Hepatocyte (in vitro differentiated cells): ENCODE results near the gene DLG2. TPM values are rescaled to one million over a fixed set of nuclear protein-coding genes. Genes with fewer than 3 reads are reported as not detected.

Experiments used
- DNase-seq: peaks from one replicate; pipeline ENCODE4 v3.0.0-alpha.2; 2016; ENCODE audit warnings: low spot score
- H2AFZ ChIP-seq: fragments of 200-600 bp; sonication (generic); 2 replicates; pipeline ENCODE4 v1.6.0; 2016; ENCODE audit warnings: antibody characterized with exemption, mild to moderate bottlenecking
- H3K27ac ChIP-seq: fragments of 200-600 bp; sonication (generic); 2 replicates; pipeline ENCODE4 v1.5.1; 2016; ENCODE audit warnings: mild to moderate bottlenecking
- H3K27me3 ChIP-seq: fragments of 200-600 bp; sonication (generic); 2 replicates; pipeline ENCODE4 v1.6.1; 2016
- H3K36me3 ChIP-seq: fragments of 200-600 bp; sonication (generic); replicated peaks from 2 replicates; pipeline ENCODE4 v1.5.1; 2016; ENCODE audit warnings: low read depth; ENCODE audit not compliant: insufficient read depth
- H3K4me1 ChIP-seq: fragments of 200-600 bp; sonication (generic); 2 replicates; pipeline ENCODE4 v1.5.1; 2016; ENCODE audit warnings: mild to moderate bottlenecking, moderate library complexity; ENCODE audit not compliant: insufficient read depth
- H3K4me2 ChIP-seq: fragments of 200-600 bp; sonication (generic); 2 replicates; pipeline ENCODE4 v1.6.0; 2016
- H3K4me3 ChIP-seq: fragments of 200-600 bp; sonication (generic); 2 replicates; pipeline ENCODE4 v1.5.1; 2016; ENCODE audit warnings: mild to moderate bottlenecking
- H3K79me2 ChIP-seq: fragments of 200-600 bp; sonication (generic); 2 replicates; pipeline ENCODE4 v1.6.0; 2017; ENCODE audit warnings: mild to moderate bottlenecking
- H3K9me2 ChIP-seq: fragments of 200-600 bp; sonication (generic); replicated peaks from 2 replicates; pipeline ENCODE4 v1.6.0; 2017; ENCODE audit warnings: mild to moderate bottlenecking; ENCODE audit not compliant: insufficient read depth
- H3K9me3 ChIP-seq: fragments of 200-600 bp; sonication (generic); 2 replicates; pipeline ENCODE4 v1.5.1; 2016; ENCODE audit warnings: low read depth, mild to moderate bottlenecking
- H4K20me1 ChIP-seq: fragments of 200-600 bp; sonication (generic); 2 replicates; pipeline ENCODE4 v1.6.0; 2016; ENCODE audit warnings: mild to moderate bottlenecking; ENCODE audit not compliant: insufficient read depth, poor library complexity, severe bottlenecking
- EZH2 ChIP-seq: fragments of 200-600 bp; sonication (generic); IDR thresholded peaks from 2 replicates; pipeline ENCODE4 v1.6.1; 2016; ENCODE audit warnings: antibody characterized with exemption, mild to moderate bottlenecking, borderline replicate concordance
- EZH2phosphoT487 ChIP-seq: fragments of 200-600 bp; sonication (generic); IDR thresholded peaks from one replicate; pipeline ENCODE4 v1.6.1; 2018; ENCODE audit warnings: antibody characterized with exemption, mild to moderate bottlenecking, low read depth, moderate library complexity; ENCODE audit not compliant: unreplicated experiment, severe bottlenecking
- WGBS: methylation state at CpG from one replicate; pipeline ENCODE4 v1.1.6; 2016; ENCODE audit warnings: low lambda C conversion rate; ENCODE audit errors: missing lambda C conversion rate; 5-methylcytosine and 5-hydroxymethylcytosine counted together
- polyA plus RNA-seq: library from polyadenylated mRNA; unstranded; fragments of >200 nt; fragmentation: Nextera tagmentation; extraction: Ambion mirVana; gene quantifications from 2 replicates; pipeline ENCODE4 v1.2.1, GENCODE V29; 2016
- total RNA-seq: library from RNA; depleted of rRNA; stranded (reverse); fragments of >200 nt; gene quantifications from 2 replicates; pipeline ENCODE4 v1.2.3, GENCODE V29; 2014
- TF ChIP-seq, protein P1 (sequence below): fragments of 200-600 bp; sonication (generic); IDR thresholded peaks from 2 replicates; pipeline ENCODE4 v1.5.1; 2016; ENCODE audit warnings: antibody characterized with exemption, mild to moderate bottlenecking; ENCODE audit not compliant: poor library complexity

Gene DLG2
- total and polyA plus RNA-seq, 2 experiments from 2014 or later, result 2.6 to 6.8 TPM

DNA sequence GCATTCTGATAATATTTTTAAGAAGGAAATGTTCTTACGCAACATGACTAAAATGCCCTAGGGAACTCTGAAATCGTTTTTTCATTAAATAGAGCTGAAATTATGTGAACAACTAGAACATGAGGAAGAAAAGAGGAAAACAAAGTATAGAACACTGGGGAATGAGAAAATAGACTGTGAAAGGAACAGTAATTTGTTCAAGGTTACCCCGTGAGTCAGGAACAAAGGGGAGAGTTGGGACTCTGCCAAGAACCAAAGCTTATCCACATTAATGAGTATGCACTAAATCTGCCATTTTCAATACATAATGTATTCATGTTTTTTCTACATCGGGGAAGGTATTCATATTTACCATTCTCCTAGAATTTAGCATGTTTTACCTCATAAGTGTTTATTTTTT is 1379.2 kb downstream of the DLG2 start:
- Histone ChIP-seq H3K4me2 (no peak overlapping the region), H2AFZ (no peak overlapping the region), H3K4me1 (no peaks in the 10 kb centered on the region), H3K9me3 (no peaks in the 10 kb centered on the region), H3K79me2 (no peaks in the 10 kb centered on the region), H3K27me3 (no peaks in the 10 kb centered on the region), H3K36me3 (no peaks in the 10 kb centered on the region), H3K9me2 (no peaks in the 10 kb centered on the region), H3K4me3 (no peak overlapping the region), H3K27ac (no peak overlapping the region), H4K20me1 (no peaks in the 10 kb centered on the region)
- TF ChIP-seq, protein P1, sequence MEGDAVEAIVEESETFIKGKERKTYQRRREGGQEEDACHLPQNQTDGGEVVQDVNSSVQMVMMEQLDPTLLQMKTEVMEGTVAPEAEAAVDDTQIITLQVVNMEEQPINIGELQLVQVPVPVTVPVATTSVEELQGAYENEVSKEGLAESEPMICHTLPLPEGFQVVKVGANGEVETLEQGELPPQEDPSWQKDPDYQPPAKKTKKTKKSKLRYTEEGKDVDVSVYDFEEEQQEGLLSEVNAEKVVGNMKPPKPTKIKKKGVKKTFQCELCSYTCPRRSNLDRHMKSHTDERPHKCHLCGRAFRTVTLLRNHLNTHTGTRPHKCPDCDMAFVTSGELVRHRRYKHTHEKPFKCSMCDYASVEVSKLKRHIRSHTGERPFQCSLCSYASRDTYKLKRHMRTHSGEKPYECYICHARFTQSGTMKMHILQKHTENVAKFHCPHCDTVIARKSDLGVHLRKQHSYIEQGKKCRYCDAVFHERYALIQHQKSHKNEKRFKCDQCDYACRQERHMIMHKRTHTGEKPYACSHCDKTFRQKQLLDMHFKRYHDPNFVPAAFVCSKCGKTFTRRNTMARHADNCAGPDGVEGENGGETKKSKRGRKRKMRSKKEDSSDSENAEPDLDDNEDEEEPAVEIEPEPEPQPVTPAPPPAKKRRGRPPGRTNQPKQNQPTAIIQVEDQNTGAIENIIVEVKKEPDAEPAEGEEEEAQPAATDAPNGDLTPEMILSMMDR, result no peak
- TF ChIP-seq EZH2phosphoT487, result no peak
- TF ChIP-seq EZH2, result no peak
- 70% methylated on average over 4 of the region's 4 CpGs for WGBS
- no peak for DNase-seq

DNA sequence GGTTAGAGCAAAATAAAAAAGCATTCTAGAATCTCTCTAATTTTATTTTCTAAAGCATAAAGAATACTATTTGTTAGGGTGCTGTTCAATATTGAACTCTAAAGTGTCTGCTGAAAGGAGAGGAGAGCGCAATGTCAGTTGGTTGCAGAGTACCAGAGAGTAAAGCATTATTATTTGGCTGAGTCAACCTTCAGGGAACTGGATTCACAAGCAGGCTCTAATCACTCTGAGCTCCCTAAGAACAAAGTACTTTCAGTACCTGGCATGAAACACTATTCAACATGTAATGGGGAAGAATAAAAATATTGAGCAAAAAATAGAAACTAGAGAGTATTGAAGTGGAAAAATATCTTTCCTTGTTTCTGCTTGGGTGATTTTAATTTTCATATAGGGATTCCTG is 1380.0 kb downstream of the DLG2 start:
- H3K9me3 ChIP-seq, result no peaks in the 10 kb centered on the region
- H2AFZ ChIP-seq, result no peak overlapping the region
- no peaks in the 10 kb centered on the region for H3K79me2 ChIP-seq
- no peaks in the 10 kb centered on the region for H3K9me2 ChIP-seq
- 97% methylated on average over 1 of the region's 1 CpG for WGBS
- H3K27ac ChIP-seq, result no peak overlapping the region
- no peaks in the 10 kb centered on the region for H3K4me1 ChIP-seq
- H3K27me3 ChIP-seq, result no peaks in the 10 kb centered on the region
- H3K36me3 ChIP-seq, result no peaks in the 10 kb centered on the region
- no peak overlapping the region for H3K4me3 ChIP-seq
- no peak for DNase-seq
- no peaks in the 10 kb centered on the region for H4K20me1 ChIP-seq
- TF ChIP-seq EZH2 (no peak), EZH2phosphoT487 (no peak)
- TF ChIP-seq, protein P1, result no peak
- no peak overlapping the region for H3K4me2 ChIP-seq

DNA sequence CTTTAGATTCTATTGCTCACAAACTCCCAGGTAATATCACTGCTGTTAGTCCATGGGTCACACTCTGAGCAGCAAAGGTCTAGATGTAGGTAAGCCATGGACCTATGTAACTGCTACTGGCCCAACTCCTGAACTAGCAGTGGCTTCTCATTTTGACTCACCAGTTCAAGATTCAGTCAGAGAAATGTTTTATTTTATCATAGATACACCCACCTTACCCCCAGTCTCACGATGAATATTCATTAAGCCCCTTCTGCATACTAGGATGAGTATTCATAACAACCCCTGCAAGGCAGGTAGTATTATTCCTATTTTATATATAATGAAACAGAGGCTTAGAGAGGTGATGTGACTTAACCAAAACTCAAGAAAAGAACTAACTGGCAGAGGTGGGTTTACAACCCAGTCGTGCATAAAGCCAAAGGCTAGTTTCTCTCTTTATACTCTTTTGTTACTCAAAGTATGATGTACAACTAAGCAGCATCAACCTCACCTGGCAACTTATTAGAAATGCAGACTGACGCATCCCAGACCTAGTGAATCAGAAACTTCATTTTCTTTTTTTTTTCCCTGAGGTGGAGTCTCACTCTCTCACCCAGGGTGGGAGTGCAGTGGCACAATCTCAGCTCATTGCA is 1383.4 kb downstream of the DLG2 start:
- Histone ChIP-seq H3K4me1 (no peaks in the 10 kb centered on the region), H3K27me3 (no peaks in the 10 kb centered on the region), H3K9me3 (no peaks in the 10 kb centered on the region), H3K27ac (no peak overlapping the region), H3K4me2 (no peak overlapping the region), H3K9me2 (no peaks in the 10 kb centered on the region), H3K4me3 (no peak overlapping the region), H3K79me2 (no peaks in the 10 kb centered on the region), H2AFZ (no peak overlapping the region), H4K20me1 (no peaks in the 10 kb centered on the region), H3K36me3 (no peaks in the 10 kb centered on the region)
- 92% methylated on average over 3 of the region's 3 CpGs for WGBS
- no peak for DNase-seq
- TF ChIP-seq, protein P1, result no peak
